GM21717 (cell line): ENCODE data around the gene UBE2J1.
A peak's percentile ranks its signal among the peaks of the same experiment; 100 is the strongest.
"Not testable (repeated sequence)": the region's sequence is repeated elsewhere in the genome, so short reads cannot be mapped to it uniquely, and the experiment has no call there.

Experiments
- ATAC-seq: cut with Tn5 transposase; IDR thresholded peaks from one replicate; pipeline ENCODE4 v1.9.1; 2021; ENCODE audit warnings: mild to moderate bottlenecking, moderate library complexity; ENCODE audit not compliant: unreplicated experiment

The UBE2J1 gene

GRCh38 chr6:89321131-89321970 lies 31.2 kb downstream of the UBE2J1 start:
- no peak for ATAC-seq

GRCh38 chr6:89320012-89320559 lies 32.4 kb downstream of the UBE2J1 start:
- ATAC-seq: no peak

GRCh38 chr6:89317067-89317466 lies 35.5 kb downstream of the UBE2J1 start:
- ATAC-seq: no peak

- no peak for ATAC-seq
Observed at GRCh38 chr6:89315249-89315885, 37.2 kb downstream of the UBE2J1 start, which contains the start of gene GABRR2. GABRR2 (minus strand) TSS chr6:89315299; CDS start chr6:89315165, 134 bp downstream.

- no peak for ATAC-seq
Observed at GRCh38 chr6:89314692-89315091, 37.8 kb downstream of the UBE2J1 start.

GRCh38 chr6:89313006-89313405 lies 39.5 kb downstream of the UBE2J1 start:
- ATAC-seq: no peak

GRCh38 chr6:89311853-89312531 lies 40.5 kb downstream of the UBE2J1 start:
- ATAC-seq: no peak

GRCh38 chr6:89311530-89311852 lies 41.0 kb downstream of the UBE2J1 start:
- no peak for ATAC-seq

- ATAC-seq: no peak
Observed at GRCh38 chr6:89310929-89311328, 41.6 kb downstream of the UBE2J1 start.

GRCh38 chr6:89308525-89309395 lies 43.8 kb downstream of the UBE2J1 start:
- no peak for ATAC-seq

- not testable (repeated sequence) for ATAC-seq
Observed at GRCh38 chr6:89304517-89304916, 48.0 kb downstream of the UBE2J1 start.

GRCh38 chr6:89302936-89303335 lies 49.6 kb downstream of the UBE2J1 start:
- ATAC-seq: no peak

GRCh38 chr6:89302195-89302770 lies 50.2 kb downstream of the UBE2J1 start:
- no peak for ATAC-seq

- ATAC-seq: no peak
Observed at GRCh38 chr6:89301586-89302194, 50.8 kb downstream of the UBE2J1 start.

- no peak for ATAC-seq
Observed at GRCh38 chr6:89299466-89299850, 53.1 kb downstream of the UBE2J1 start.

- ATAC-seq: peak; percentile 35
Observed at GRCh38 chr6:89298680-89299465, 53.6 kb downstream of the UBE2J1 start.

- ATAC-seq: peak; percentile 93
Observed at GRCh38 chr6:89297695-89298351, 54.7 kb downstream of the UBE2J1 start.

GRCh38 chr6:89295981-89296380 lies 56.5 kb downstream of the UBE2J1 start:
- no peak for ATAC-seq
